GM18907 (cell line): ENCODE measurements around the gene RSKR.
A peak's percentile ranks its signal among the peaks of the same experiment; 100 is the strongest.
"Not testable (repeated sequence)": the region's sequence is repeated elsewhere in the genome, so short reads cannot be mapped to it uniquely, and the experiment has no call there.

Source experiments
- ATAC-seq: cut with Tn5 transposase; IDR thresholded peaks from one replicate; pipeline ENCODE4 v1.9.1; 2021; ENCODE audit warnings: mild to moderate bottlenecking, moderate library complexity; ENCODE audit not compliant: unreplicated experiment

Gene RSKR

DNA sequence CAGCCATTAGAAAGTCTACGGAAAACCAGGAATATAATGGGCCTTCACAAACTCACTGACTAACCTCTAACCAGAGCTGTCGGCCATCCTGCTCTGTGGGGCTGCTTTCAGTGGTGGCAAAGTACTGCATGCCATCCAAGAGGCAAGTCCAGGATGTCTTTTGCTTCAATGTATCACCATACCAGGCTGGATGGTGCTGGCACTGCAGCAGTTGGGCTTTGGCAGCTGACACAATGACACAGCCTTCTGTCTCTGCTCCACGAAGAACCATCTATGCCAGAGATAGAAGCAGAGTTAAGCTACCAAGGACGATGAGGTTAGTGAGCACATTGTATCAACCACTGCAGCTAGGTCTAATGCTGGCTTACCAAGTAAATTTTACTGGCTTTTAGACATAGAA, 9.7 kb upstream of the RSKR start:
- no peak for ATAC-seq

DNA sequence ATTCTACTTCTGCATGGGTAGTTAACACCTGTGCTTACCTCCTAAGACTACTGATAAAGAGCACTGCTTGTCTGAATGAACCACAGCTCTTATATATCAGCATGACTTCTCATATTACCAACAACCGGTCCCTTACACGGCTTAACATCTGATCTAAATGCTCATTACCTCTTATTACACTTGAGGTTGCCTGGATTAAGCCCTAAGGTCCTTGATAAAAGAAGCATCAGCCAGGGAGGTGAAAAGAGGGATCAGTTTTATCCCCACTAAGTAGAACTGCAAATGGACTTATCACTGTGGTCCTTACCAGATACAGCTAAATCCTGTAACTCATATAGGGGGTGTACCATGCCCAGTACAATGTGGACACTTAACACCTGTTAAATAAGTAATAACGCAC, 8.2 kb upstream of the RSKR start:
- ATAC-seq, result no peak

DNA sequence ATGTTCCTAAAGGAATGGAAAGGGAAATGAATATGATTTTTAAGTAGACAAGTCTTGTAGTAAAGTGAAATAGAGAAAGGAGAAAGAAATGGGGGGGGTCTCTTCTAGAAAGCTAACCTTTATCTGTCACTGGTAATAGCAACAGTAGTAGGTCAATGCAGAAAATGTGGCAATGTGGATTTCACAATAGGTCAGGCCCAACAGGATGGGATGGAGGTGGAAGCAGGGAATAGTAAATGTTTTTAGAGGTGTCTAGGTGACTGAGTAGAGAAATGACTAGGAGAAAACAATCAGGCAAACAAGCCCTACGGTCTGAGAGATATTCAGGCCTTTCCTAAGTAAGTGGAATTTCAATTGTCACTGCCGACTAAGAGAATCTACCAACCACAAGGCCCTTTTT, 6.0 kb upstream of the RSKR start:
- ATAC-seq, result no peak

DNA sequence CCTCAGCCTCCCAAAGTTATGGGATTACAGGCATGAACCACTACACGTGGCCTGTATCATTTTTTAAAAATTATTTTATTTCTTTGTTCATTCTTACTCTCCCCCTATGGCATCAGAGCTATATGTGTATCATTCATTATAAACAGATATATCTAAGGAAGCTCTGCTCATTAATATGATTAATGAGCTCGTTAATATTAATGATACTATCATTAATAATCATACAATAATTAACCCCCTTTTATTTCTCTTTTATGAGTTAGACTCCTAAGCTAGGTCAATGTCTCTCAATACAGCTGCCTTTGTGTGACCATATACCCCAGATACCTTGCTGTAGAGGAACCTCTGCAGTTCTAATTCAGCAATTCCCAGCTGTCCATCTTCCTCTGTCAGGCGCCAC, 4.5 kb upstream of the RSKR start:
- no peak for ATAC-seq

DNA sequence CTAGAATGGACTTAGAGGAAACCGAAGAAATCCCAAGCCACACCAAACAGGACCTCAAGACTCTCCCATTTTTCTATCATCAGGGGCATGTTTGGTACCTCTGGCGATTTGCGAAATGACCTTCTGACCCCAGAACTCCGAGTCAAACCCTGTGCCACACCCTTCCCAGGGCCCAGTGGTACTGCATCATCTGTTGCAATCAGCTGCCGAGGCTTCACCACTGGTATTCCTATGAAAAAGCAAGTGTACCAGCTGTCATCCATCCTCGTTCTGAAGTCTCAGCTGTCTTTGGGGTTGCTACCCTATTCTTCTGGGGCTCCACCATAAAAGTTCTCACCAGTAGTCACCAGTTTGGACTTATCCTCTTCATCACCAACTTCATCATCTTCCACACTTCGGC, 2.3 kb upstream of the RSKR start:
- ATAC-seq, result no peak

DNA sequence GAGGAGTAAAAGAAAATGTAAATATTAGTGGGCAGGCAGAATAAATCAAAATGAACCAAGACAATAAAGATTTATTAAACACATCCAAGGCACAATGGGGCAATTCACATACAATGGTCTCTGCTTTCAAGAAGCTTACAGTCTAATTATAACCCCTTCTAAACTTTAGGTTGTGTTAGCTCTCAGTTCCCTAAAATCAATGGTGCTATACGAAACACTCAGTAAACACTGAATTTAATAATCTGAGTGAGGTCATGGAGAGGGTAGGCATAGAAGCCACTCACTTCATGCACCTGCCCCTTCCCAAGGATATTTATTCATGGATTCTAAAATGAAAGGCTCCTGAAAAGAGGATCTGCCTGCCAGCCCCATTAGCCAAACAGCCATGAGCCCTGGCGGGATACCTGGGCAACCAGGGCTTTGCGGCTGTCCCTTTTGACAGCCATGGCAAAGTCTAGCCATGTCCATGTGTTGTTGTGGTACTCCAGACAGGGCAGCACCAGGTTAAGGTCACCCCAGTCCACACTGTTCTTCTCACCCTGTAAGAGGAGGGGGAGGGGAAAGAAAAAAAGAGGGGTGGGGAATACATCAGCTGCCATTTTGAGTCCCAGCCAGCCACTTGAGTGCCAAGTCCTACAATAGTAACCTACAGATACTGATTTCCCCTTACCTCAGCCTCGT, 1.4 kb upstream of the RSKR start:
- ATAC-seq, result no peak

DNA sequence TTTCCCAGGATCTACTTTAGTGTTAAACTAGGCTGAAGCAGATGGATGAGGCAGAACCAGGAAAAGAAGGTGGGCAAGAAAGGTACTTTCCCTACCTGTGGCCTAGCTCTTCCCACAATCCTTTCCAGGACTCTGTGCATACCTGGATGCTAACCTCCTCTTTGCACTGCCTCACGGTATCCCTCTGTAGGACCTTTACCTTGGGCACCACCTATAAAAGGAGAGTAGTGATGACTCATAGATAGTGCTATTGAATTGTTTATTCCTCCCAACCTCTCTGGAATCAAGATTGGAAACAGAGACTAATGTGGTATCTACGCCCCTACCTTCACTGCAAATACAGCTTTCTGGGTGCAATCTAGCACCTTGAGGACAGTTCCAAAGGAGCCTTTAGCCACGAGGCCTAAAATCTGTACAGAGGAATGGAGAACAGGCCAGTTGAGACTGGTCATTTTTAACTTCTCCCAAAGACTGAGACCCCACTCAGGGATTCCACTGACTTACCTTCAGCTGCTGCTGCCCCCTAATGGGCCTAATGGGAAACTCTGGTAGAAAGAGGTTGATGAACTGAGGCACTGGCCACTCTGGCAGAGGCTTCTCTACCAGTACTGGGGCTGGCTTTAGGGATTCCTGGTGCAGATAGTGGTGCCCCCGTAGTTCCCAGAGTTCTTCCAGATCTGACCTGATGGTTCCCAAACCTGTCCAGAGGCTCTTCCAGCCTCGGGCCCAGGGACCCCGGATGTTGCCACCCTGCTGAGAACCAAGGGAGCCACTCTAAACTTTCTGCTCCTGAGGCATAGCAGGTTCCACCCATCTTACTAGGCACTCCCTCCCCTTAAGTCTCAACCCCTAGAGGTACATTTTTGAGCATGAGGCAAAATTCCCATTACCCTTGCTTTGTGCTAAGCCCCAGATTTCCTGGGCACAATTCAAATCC, 781 bp downstream of the RSKR start:
- ATAC-seq, result no peak

DNA sequence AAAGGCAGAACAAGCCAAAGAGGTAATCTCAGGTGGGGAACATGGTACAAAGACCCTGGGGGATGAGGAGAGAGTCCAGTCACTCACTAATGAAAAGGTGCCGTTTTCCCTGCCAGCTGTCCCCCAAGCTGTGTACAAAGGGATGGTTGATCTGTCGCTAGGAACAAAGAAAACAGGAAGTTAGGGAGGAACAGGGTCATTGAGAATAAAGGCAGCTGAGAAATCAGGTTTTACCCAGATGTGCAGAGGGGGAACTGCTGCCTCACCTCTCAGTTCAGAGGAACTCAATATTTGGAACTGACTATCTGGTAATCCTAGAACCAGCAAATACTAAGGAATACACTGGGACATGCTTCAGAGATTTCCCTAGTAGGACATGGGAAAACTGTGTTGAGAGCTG, 1.5 kb downstream of the RSKR start:
- ATAC-seq, result no peak

DNA sequence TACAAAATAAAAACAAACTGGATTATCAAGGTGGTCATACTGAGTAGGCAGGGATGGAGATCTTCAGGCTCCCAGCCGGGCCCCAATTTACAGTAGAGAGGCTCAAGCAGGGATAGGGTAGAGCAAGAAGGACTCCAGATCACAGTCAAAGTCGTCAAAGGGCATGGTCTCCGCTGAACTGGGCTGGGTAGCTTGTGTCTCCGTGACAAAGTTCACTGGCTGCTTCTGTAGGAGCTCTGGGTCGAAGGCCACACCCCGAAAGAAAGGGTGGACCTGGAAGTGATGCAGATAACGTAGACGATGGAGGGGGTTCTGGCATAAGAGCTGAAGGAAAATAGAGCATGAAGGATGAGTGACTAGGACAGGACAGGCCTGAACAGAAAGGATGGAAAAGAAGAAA, 3.6 kb downstream of the RSKR start:
- no peak for ATAC-seq

DNA sequence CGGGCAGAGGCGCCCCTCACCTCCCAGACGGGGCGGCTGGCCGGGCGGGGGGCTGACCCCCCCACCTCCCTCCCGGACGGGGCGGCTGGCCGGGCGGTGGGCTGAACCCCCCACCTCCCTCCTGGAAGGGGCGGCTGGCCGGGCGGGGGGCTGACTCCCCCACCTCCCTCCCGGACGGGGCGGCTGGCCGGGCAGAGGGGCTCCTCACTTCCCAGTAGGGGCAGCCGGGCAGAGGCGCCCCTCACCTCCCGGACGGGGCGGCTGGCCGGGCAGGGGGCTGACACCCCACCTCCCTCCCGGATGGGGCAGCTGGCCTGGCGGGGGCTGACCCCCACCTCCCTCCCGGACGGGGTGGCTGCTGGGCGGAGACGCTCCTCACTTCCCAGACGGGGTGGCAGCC, 10.0 kb downstream of the RSKR start:
- ATAC-seq, result not testable (repeated sequence)

DNA sequence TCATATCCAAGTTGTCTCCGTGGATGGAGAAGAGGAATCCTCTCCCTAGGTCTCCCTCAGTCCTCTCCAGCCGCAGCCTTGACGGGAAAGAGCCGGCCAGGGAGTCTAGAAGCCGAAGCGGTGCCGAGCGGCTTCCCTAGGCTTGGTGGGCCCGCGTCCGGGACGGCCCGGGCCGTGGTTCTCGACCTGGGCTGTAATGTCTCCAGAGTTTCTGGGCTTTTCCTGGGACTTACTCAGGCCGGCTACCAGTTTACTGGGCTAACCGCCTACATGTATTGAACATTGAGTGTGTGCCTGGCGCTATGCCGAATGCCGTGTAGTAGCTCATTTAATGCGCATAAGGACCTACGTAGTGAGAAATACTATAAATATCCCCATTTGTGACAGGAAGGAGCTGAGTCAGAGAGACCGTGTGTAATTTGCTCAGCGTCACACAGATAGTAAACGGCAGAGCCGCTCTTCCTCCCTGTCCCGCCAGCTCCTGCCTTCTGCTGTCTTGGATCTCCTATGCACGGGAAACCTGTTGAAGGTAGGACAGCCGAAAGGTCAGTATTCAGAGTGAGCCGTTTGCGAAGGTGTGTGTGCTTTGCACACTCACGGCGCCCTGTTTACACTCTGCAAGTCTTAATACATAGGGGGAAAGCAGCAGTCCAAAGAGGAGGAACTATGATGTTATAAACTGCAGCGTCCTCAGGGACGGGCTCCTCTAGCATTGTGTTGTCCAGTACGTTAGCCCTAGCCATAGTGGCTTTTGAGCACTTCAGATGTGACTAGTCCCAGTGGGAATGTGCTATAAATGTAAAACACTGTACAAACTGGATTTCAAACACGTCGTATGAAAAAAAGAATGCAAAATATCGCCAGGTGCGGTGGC, 14.4 kb downstream of the RSKR start:
- peak; percentile 45 for ATAC-seq

DNA sequence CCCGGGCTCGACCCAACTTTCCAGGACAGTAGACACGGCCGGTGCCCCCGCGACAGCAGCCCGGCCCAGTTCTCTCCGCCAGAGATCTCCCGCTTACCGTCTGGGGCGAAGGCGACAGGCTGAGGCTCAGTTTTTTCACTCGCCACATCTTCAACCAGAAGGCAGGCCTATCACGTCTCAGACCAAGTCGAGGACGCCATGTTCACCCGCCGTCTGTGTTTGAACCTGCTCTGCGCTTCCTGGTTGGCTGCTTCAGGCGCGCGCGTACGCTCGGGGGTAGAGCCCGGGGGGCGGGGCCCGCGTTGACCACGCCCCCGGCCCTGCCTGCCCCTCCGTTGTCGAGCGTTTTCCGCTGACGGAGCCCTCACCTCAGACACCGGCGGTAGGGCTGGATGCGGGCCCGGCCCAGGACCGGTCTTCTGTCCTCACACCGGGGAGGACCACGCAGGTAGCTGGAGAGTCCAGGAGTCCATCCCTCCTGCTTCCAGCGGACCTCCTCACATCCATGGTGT, 15.1 kb downstream of the RSKR start, which contains the start of gene SPAG5:
SPAG5 (minus strand) TSS at position 227 of the 512 bp plus-strand sequence; CDS start at position 148, 79 bp downstream.
- ATAC-seq, result peak; percentile 88

DNA sequence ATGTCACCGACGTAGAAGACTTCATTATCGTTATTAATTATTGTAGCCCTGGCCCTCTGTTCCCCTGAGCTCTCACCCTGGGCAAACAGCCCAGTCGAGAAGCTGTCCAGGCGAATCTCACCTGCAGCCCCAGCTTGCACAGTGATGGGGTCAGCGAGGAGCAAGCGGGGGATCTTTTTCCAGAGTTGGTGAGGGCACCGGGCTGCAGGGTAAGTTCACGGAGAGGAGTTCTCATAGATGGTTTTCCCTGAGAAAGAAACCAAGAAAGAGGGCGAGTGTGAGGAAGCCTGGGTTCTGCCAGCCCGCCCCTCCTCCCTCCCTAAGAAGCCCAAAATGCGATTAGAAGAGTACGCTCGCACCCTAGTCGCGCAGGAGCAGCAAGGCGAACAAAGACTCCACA, 15.6 kb downstream of the RSKR start:
- peak; percentile 14 for ATAC-seq

DNA sequence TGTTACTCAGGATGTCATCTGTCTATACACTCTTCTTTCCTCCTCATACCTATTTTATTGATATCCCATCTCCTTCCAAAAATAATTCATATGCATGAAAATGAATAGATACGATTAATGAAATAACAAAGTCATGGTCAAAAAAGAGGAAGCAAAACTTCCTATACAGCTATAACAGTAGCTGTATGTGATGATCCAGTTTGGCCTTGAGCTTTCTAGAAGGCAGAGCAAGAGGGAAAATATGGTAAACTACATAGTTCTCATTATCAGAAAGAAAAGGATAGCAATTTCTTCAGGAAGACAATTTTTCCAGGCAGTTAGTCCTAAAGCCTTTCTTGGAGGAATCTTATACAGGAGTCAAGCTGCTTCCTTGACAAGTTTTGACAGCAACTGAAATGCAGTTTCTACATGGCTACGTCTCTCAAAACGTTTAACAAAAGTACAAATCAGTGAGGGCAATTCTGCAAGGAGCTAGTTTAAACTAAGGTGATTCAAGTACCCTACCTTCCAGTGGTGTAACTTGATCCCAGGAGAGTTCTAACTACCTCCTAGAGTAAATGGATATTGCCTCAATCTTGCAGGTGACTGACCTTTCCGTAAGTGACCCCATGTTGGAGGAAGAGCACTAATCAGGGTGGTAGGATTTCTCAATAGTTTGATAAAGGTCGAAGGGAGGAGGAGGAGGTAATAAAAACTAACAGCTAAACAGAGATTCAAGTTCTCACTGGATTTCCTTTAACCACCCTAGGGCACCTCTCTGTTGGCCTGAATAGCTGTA, 16.2 kb downstream of the RSKR start:
- no peak for ATAC-seq

DNA sequence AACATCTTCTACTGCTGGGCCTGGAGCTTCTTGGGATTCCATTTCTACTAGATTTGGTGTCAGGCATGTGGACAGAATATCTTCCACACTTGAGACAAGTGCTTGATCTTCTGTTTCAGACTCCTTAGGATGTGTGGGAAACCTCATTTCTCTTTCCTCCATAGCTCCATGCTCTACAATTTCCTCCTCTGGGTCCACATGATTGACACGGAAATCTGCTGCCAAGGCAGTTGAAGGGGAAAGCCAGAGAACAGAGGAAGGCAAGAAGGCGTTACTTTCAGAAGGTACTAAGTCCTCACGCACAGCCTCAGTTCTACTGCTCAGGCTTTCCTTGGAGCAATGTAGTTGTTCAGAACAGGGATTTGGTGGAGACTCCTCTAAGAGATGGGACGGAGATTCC, 21.7 kb downstream of the RSKR start:
- ATAC-seq, result no peak

DNA sequence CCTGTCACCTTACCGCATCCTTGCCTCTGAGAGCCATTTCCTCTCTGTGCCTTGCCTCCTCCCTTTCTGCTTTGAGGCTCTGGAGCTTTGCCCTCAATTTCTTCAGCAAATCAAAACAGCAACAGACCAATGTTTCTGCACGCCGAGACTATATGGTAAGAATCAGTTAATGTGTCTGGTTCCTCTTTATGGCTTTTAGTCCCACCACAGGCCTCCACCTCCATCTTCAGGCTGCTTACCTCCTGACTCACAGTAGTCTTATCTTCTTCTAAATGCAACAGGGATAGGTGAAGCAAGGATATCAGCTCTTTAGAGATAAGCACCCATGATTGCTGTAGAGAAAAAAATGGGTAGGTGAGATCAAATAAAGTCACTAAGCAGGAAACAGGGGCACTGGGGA, 28.1 kb downstream of the RSKR start:
- ATAC-seq, result no peak

DNA sequence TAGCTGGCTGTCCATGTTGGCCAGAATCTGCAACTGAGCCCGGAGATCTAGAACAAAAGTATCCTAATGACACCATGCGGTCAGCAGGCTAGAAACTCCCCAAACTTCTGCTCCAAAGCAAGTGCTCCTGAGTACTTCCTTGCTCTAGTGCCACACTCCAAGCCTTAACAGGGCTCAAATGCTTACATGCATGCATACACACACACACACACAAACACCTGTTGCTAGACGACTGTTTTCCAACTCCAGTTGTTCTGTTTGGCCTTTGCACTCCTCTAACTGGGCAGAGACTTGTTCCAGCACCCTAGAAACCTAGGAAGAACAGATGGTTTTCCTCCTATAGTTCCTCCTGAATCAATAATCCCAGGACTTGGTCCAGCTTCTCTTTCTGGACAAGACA, 29.6 kb downstream of the RSKR start:
- no peak for ATAC-seq

DNA sequence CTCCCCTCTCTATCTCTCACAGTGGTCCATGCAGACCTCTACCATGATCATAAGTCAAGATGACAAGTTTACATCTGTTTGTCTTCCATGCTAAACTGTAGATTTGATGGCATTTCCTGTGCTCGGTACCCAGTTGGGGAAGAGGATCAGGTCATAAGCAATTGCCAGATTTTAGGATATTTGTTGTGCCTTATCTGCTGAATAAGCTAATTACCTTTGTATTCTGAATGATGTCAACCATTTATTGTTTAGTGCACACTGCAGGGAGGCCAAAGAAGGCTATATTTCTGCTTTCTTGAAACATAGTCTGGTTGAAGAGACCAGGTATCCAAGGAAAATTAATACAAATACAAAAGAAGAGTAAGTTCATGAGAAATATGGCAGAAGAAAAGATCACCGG, 31.5 kb downstream of the RSKR start:
- ATAC-seq, result no peak

DNA sequence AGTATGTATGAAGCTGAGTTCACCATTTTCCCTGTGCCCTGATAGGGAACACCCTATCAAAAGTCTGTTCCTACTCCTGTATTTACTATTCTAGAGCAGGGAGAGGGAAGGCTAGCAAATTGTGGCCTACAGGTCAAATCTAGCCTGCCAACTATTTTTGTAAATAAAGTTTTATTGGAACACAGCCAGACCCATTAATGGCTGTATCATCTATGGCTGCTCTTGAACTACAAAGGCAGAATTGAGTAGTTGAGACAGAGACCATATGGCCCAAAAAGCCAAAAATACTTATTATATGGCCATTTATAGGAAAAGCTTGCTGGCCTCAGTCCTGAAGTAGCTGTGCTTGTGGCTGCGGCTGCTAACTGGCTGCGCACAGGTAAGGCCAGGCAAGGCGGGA, 33.0 kb downstream of the RSKR start:
- no peak for ATAC-seq

DNA sequence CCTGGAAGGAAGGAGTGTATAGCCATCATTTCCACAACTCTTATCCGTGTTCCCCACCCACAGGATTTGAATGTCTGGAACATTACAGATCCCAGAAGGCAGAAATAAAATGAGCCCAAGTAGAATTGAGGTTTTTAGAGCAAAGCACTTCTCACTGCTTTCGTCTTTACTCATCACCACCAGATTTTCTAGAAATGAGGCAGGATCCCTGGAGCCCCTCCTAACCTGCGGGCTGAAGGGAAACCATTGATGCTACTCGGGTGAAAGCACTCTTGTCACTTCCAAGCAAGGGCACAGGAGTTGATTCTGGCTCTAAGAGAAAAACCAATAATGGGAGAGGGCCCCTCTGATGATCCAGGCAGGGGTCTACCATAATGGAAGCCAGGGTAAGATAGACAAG, 34.5 kb downstream of the RSKR start:
- no peak for ATAC-seq
